B cell (primary cell): ENCODE measurements around the gene AHDC1. TPM values are rescaled to one million over a fixed set of nuclear protein-coding genes. Genes with fewer than 3 reads are reported as not detected.
A peak's percentile ranks its signal among the peaks of the same experiment; 100 is the strongest.

Source experiments
- ATAC-seq: fragments of 200-7000 bp; cut with Tn5 transposase; one replicate; pipeline ENCODE4 v1.10.0; 2021; ENCODE audit warnings: low read depth, mild to moderate bottlenecking, moderate number of reproducible peaks, moderate library complexity
- CTCF ChIA-PET: fragments of 350-600 bp; sonication (Branson Sonifier 250); formaldehyde crosslinking; loops from one replicate; lab custom pipeline; 2021; ENCODE audit warnings: antibody characterized with exemption, inconsistent platforms; lab: Charles Lee
- POLR2A ChIA-PET: fragments of 350-600 bp; sonication (Branson Sonifier 250); formaldehyde crosslinking; loops from one replicate; lab custom pipeline; 2021; ENCODE audit warnings: antibody characterized with exemption; lab: Charles Lee
- DNase-seq: peaks from one replicate; pipeline ENCODE4 v3.0.0; 2013
- H2AFZ ChIP-seq: 2 replicates; pipeline ENCODE4 v1.6.1; 2012; ENCODE audit warnings: mild to moderate bottlenecking, low read depth, low read length; ENCODE audit not compliant: insufficient read depth, poor library complexity, severe bottlenecking
- H3K27ac ChIP-seq, 2 donors: 1 replicate in 1 of 2; 2 replicates in 1 of 2; pipeline ENCODE4 v1.5.1; 2012 to 2013; ENCODE audit warnings: low read length in 2 of 2, mild to moderate bottlenecking in 2 of 2, moderate library complexity in 1 of 2
- H3K27me3 ChIP-seq, 4 experiments: fragments of 200-600 bp in 1 of 4; sonication (generic) in 1 of 4; replicated peaks in 1 of 4; 1 replicate in 2 of 4; 2 replicates in 2 of 4; pipeline versions ENCODE4 v1.6.1 to v1.7.0; 2013 to 2016; ENCODE audit warnings: low read length in 3 of 4, mild to moderate bottlenecking in 2 of 4, mixed read lengths in 1 of 4, moderate library complexity in 1 of 4; ENCODE audit not compliant: insufficient read depth in 4 of 4, control insufficient read depth in 3 of 4; ENCODE audit errors: control extremely low read depth in 1 of 4
- H3K36me3 ChIP-seq, 2 experiments: replicated peaks in 1 of 2; 1 replicate in 1 of 2; 2 replicates in 1 of 2; pipeline versions ENCODE4 v1.6.1 to v1.7.1; 2013; ENCODE audit warnings: low read length in 1 of 2; ENCODE audit not compliant: insufficient read depth in 2 of 2, control insufficient read depth in 1 of 2; ENCODE audit errors: control extremely low read depth in 1 of 2, extremely low read depth in 1 of 2
- H3K4me1 ChIP-seq, 2 donors: fragments of 200-600 bp in 1 of 2; sonication (generic) in 1 of 2; 1 replicate in 1 of 2; 2 replicates in 1 of 2; pipeline versions ENCODE4 v1.5.1 to v1.6.1; 2013 to 2017; ENCODE audit warnings: low read length in 2 of 2; ENCODE audit not compliant: control insufficient read depth in 2 of 2, insufficient read depth in 2 of 2
- H3K4me2 ChIP-seq: replicated peaks from 2 replicates; pipeline ENCODE3; 2012; ENCODE audit warnings: mild to moderate bottlenecking, low read depth, low read length; ENCODE audit not compliant: poor library complexity, severe bottlenecking
- H3K4me3 ChIP-seq, 5 experiments: fragments of 200-600 bp in 1 of 5; sonication (generic) in 1 of 5; 1 replicate in 3 of 5; 2 replicates in 2 of 5; pipeline versions ENCODE4 v1.5.1 to v1.7.0; 2011 to 2016; ENCODE audit warnings: low read length in 4 of 5, mild to moderate bottlenecking in 4 of 5, low read depth in 2 of 5, control low read depth in 1 of 5, moderate library complexity in 1 of 5; ENCODE audit not compliant: insufficient read depth in 1 of 5; ENCODE audit errors: control extremely low read depth in 1 of 5, extremely low read depth in 1 of 5
- H3K79me2 ChIP-seq: fragments of 200-600 bp; sonication (generic); one replicate; pipeline ENCODE4 v1.6.0; 2016; ENCODE audit warnings: low read length; ENCODE audit not compliant: control insufficient read depth, insufficient read depth
- H3K9ac ChIP-seq: fragments of 200-600 bp; sonication (generic); 2 replicates; pipeline ENCODE4 v1.6.1; 2017; ENCODE audit warnings: mild to moderate bottlenecking, low read length, moderate library complexity
- H3K9me3 ChIP-seq, 3 donors: one replicate each; pipeline versions ENCODE4 v1.6.1 to v1.7.1; 2013; ENCODE audit warnings: low read length in 2 of 3; ENCODE audit not compliant: control insufficient read depth in 2 of 3, insufficient read depth in 1 of 3; ENCODE audit errors: control extremely low read depth in 1 of 3
- H4K20me1 ChIP-seq: 2 replicates; pipeline ENCODE4 v1.6.0; 2012; ENCODE audit warnings: mild to moderate bottlenecking, low read length; ENCODE audit not compliant: insufficient read depth, control insufficient read depth, poor library complexity, severe bottlenecking
- H3K27ac Mint-ChIP-seq: one replicate; pipeline ENCODE4 v1.8.0; 2021; ENCODE audit warnings: mixed read lengths
- H3K27me3 Mint-ChIP-seq: one replicate; pipeline ENCODE4 v1.8.0; 2021; ENCODE audit warnings: mixed read lengths
- H3K4me1 Mint-ChIP-seq: one replicate; pipeline ENCODE4 v1.8.0; 2021; ENCODE audit warnings: mixed read lengths
- H3K4me3 Mint-ChIP-seq: one replicate; pipeline ENCODE4 v1.8.0; 2021; ENCODE audit warnings: mixed read lengths
- H3K9me3 Mint-ChIP-seq: one replicate; pipeline ENCODE4 v1.8.0; 2022; ENCODE audit warnings: mixed read lengths; ENCODE audit not compliant: insufficient read depth
- EZH2 ChIP-seq: IDR thresholded peaks from 2 replicates; pipeline ENCODE4 v1.6.1; 2012; ENCODE audit warnings: borderline replicate concordance, low read depth, mild to moderate bottlenecking, moderate library complexity, low read length; ENCODE audit not compliant: insufficient read depth, poor library complexity, severe bottlenecking
- WGBS: methylation state at CpG from one replicate; pipeline ENCODE4 v1.1.5; 2013; ENCODE audit warnings: missing lambda C conversion rate; ENCODE audit not compliant: insufficient coverage; 5-methylcytosine and 5-hydroxymethylcytosine counted together
- intact Hi-C: fragments of 100-400 bp; cut with micrococcal nuclease; formaldehyde crosslinking; loops from one replicate; pipeline ENCODE4 v1.10.0; 2022
- polyA plus RNA-seq: library from polyadenylated mRNA; depleted of rRNA; stranded (reverse); fragments of >200 nt; gene quantifications from 2 replicates; pipeline ENCODE4 v1.2.3, GENCODE V29; 2012
- total RNA-seq, 2 donors: library from RNA; stranded (reverse); fragments of 120-200 nt in 1 of 2; gene quantifications; 1 replicate in 1 of 2; 2 replicates in 1 of 2; pipeline versions ENCODE4 v1.2.3 to v1.2.4, GENCODE V29; 2013 to 2022
- TF ChIP-seq, protein P1 (sequence below): fragments of 200-600 bp; IDR thresholded peaks from one replicate; pipeline ENCODE4 v1.8.0; 2022; ENCODE audit warnings: antibody characterized with exemption, mild to moderate bottlenecking

The AHDC1 gene
- total and polyA plus RNA-seq, 2 donors (not counting 1 experiment from before 2014, with no cell fraction given): 6.2 to 32.0 TPM

GRCh38 chr1:27575840-27576331 is 28.1 kb downstream of the AHDC1 start:
- WGBS: 6% methylated on average over 35 of the region's 44 CpGs
- ATAC-seq (peak; percentile 69), DNase-seq (peak; percentile 57)
- Mint-ChIP-seq H3K4me3 (peak overlapping the region; percentile 66), H3K4me1 (peaks cover 41% of the 10 kb centered on the region), H3K27me3 (no peaks in the 10 kb centered on the region), H3K9me3 (no peaks in the 10 kb centered on the region), H3K27ac (no peak overlapping the region)
- peak overlapping the region; percentile 56 for H2AFZ ChIP-seq
- peaks cover 31% of the 10 kb centered on the region for H4K20me1 ChIP-seq
- peak overlapping the region in 4 of 5 experiments; percentile 29 to 55 (median 48) for H3K4me3 ChIP-seq
- H3K27ac ChIP-seq: no peak overlapping the region
- intact Hi-C loops: loop anchor here (2.0 kb wide), 1 partner anchor 19 kb away; no protein-coding TSS in a partner anchor
- peaks cover 0 to 4% (median 2%) of the 10 kb centered on the region in 4 experiments for H3K27me3 ChIP-seq
- H3K79me2 ChIP-seq: peaks cover 36% of the 10 kb centered on the region
- H3K4me2 ChIP-seq: peak overlapping the region; percentile 87
- POLR2A ChIA-PET: interaction anchor here (0.9 to 1.0 kb wide), 2 partner anchors 28 kb away, joined by 3 read pairs; partner anchors contain the start of gene AHDC1
- CTCF ChIA-PET: interaction anchor here (0.7 to 2.9 kb wide), 8 partner anchors 12 to 269 kb away, joined by 3 to 12 read pairs (median 5); partner anchors contain the start of gene AHDC1
- peaks cover 14 to 35% of the 10 kb centered on the region in 2 donors for H3K4me1 ChIP-seq
- no peaks in the 10 kb centered on the region for H3K9me3 ChIP-seq
- H3K9ac ChIP-seq: peak overlapping the region; percentile 61
- TF ChIP-seq, protein P1, sequence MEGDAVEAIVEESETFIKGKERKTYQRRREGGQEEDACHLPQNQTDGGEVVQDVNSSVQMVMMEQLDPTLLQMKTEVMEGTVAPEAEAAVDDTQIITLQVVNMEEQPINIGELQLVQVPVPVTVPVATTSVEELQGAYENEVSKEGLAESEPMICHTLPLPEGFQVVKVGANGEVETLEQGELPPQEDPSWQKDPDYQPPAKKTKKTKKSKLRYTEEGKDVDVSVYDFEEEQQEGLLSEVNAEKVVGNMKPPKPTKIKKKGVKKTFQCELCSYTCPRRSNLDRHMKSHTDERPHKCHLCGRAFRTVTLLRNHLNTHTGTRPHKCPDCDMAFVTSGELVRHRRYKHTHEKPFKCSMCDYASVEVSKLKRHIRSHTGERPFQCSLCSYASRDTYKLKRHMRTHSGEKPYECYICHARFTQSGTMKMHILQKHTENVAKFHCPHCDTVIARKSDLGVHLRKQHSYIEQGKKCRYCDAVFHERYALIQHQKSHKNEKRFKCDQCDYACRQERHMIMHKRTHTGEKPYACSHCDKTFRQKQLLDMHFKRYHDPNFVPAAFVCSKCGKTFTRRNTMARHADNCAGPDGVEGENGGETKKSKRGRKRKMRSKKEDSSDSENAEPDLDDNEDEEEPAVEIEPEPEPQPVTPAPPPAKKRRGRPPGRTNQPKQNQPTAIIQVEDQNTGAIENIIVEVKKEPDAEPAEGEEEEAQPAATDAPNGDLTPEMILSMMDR: no peak
- no peak for TF ChIP-seq EZH2
- no peaks in the 10 kb centered on the region for H3K36me3 ChIP-seq
